ENCODE data around the gene PAFAH1B2.
"Not testable (repeated sequence)": the region's sequence is repeated elsewhere in the genome, so short reads cannot be mapped to it uniquely, and the experiment has no call there.

Gene PAFAH1B2, protein sequence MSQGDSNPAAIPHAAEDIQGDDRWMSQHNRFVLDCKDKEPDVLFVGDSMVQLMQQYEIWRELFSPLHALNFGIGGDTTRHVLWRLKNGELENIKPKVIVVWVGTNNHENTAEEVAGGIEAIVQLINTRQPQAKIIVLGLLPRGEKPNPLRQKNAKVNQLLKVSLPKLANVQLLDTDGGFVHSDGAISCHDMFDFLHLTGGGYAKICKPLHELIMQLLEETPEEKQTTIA

DNA sequence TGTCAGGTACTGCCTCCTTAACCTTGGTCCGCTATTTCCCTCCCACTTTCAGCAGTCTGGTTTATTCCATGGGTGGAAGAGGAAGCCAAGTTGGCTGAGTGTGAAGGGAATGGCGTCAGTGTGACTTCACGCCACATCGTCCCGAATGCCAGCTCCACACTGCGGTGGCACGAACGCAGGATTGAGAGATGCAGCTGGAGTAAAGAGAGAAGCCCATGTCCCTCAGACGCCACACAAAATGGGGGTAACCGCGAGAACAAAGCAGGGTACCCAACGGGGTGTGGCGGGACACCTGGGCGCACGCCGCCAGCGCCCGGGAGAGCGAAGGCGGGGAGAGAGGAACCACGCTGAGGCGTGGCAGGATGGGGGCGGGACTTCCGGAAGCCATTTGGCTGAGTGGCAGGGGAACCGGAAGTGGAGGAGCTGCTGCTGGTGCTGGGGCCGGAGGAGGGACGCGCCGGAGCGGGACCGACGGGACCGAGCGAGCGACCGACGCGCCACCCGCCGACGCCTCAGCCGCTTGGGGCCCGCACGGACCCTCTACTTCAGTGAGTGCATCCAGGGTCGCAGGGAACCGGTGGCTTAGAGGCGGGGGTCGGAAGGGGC lies at the start of gene PAFAH1B2:
Gene PAFAH1B2, plus strand, starts transcription at position 417 of the 606 bp plus-strand sequence. CDS start 8,161 bp downstream, outside the sequence.
- peak; percentile 91 to 97 (median 94) for DNase-seq (ENCODE audit: low read depth in 3 of 3)

DNA sequence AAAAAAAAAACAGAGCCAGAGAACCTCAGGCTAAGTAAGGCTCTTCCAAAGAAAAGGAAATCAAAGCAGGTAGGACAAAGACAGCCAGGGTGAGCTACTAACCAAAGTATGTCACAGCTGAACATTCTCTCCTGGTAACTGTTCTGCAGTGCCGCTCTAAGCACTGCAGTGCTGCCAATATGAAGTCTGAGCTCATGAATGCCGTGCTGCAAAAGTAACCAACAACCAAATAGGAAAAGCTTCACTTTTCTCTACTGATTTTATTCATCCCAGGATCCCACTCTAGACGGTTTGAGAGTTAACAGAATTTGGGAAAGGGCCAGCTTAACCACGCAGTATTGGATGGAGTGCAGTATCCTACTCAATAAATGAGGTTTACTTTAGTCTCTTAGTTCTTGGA lies 49.3 kb upstream of the PAFAH1B2 start:
- no peak for DNase-seq (ENCODE audit: low read depth in 3 of 3)

DNA sequence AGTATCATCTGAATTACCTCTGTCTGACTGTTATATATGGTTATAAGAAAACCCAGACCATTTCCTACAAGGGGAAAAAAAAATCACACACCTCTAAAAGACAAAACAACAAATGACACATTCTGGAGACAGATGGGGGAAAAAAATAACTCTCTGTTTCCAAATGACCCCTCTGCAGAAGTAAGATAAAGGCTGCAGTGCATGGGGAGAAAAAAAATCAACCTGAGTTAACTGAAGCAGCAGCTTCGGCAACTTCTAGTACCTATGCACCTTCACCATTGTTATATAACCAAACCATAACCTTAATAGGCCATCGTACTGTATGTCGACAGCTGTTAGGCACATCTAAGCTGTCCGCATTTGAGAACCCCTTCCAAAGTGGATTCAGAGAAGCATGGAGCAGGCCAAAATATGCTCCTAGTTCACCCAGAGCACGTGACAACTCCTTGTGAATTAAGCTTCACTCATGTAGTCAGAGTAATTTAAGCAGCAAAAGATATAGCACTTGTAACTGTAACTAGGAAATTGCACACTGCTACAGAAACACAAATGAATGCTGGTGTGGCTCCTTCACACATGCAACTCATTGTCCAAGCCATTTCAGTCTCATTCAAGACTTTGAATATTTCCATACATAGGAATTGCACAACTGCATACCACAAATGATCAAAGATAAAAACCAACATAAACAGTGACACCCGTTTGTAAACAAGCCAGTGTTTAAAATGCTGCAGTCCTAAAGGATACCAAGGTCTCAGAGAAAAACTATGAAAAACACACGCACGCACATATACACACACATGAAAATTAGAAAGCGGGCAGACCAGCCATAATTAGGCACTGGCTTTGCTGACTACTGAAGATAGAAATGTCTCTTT lies 48.6 kb upstream of the PAFAH1B2 start:
- no peak for DNase-seq (ENCODE audit: low read depth in 3 of 3)

DNA sequence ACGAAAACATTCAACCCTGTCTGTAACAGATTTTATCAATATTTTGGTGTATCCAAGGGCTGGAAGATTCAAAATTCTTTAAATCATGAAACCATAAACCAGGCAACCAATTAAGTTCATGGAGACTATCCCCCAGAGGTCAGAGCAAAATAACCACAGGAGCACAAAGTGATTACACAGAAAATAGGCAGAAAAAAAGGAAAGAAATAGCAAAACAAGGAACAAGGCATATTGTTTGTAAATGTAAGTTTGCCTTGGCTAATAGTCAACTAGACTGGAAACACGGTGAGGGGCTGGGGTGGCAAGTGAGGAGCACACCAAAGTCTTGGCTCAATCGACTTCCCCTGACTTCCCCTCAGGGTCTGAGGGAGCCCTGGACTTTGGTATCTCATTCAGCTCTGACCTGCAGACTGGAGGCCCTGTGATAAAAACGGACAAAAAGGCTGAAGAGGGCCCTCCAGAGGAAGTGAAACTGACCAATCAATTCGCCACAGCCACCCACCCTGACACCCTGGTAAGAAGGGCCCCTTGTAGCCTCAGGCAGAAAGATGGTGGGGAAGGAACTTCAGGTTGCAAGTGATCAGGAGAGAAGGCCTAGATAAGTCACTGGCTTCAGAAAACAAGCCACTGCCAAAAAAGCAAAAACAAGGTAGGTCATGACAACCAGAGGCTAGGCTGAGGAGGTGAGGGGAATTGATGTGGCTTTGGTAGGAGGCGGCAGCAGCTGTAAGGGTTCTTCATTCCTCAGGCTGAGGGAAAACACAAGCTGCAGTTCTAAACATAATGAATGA lies 47.7 kb upstream of the PAFAH1B2 start:
- no peak for DNase-seq (ENCODE audit: low read depth in 3 of 3)

DNA sequence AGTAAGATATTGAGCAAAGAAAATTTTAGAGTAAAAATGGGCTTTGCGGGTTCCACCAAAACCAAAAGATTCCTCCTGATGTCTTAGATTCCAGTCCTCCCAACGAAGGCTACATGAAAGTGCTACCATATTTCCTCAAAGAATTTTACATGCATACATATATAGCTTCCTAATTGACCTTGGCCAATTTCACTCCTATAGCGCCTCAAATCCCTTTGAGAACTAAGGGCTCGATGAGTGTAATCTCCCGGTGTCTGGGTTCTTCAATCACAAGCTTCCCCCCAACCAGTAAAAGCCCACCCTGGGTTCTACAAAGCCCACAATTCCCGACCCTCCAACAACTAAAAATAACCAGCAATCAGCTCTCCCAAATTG lies 47.1 kb upstream of the PAFAH1B2 start:
- no peak for DNase-seq (ENCODE audit: low read depth in 3 of 3)

DNA sequence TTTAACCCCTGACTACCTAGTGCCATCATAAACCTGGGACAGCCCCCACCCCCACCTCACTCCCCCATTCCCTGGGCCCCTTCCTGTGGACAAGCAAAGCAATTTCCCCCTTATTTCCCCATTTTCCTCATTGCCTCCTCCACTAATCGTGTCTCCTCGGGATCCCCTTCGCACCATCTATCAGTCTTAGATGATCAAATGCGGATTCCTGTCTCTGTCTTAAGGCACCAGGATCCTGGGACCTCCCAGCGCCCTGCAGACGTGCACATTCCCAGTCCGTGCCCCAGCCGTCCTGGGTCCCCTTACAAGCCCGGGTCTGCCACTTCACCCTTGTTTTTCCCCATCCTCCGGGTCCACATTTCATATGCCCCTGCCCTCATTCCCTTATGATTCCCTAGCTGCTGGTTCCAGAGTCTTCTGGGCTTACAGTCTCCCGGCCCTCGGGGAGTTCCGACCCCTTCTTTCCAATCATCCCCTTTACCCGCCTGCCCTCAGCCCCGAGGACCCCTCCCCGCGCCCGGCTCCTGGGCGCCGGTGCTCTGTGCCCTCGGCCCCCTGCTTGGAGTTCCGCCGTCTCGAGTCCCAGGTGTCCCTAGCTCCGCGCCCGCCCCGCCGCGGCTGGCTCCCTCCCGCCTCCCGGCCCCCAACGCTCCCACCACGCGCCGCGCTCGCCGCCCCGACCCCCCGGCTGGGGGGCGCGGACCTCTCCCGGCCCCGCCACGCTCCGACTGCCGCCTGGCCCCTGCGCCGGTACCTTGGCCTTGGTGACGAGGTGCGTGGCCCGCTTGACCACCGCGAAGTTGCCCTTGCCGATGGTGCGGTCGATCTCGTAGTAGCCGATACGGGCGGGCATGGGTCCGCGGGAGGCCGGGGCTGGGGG lies 46.5 kb upstream of the PAFAH1B2 start:
- DNase-seq (ENCODE audit: low read depth in 3 of 3): peak in 2 of 3 donors; percentile 18 to 33

DNA sequence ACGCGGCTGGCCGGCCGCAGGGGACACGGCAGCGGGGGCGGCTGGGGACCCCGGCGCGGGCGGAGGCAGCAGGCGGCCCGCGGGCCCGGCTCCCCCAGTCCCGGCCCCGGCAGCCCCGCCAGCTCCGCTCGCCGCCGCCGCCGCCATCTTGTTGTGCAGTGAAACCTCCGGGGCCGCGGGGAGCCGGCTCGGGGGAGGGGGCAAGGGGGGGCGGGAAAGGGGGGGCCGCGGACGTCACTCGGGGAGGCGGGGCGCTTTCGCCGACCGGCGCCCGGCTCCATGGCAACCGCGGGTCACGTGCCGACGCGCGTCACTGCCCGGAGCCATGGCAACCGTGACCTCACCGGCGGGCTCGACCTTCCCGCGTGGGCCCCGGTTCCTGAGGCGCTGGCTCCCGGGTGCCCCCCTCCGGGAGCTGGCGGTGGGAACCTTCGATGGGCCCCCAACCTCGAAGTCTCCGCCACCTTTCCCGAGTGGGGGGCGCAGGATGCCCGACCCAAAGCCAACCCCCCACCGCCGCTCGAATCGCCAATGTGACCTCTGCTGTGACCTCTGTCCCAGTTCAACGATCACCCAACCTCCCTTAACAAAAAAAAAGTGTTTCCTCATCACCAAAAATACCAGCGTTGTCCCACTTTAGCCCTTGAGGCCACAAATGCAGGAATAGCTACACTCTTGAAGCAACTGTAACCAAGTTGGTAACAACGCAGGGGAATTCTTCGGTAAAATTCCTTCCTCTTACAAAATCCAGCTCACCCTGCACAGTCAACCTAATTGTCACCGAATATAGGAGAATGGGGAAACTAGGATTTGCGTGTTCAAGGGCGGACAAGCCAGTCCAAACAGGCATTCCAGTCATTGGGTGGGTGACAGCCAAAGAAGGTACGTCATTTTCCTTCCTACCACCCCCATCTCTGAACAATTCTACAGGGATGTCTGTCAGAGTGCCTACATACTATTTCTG lies 45.5 kb upstream of the PAFAH1B2 start, which contains the start of gene SIK3:
Gene SIK3, minus strand, starts transcription at position 160 of the 964 bp plus-strand sequence. Its CDS starts 13 bp downstream, at position 147.
- peak; percentile 80 to 92 (median 85) for DNase-seq (ENCODE audit: low read depth in 3 of 3)

DNA sequence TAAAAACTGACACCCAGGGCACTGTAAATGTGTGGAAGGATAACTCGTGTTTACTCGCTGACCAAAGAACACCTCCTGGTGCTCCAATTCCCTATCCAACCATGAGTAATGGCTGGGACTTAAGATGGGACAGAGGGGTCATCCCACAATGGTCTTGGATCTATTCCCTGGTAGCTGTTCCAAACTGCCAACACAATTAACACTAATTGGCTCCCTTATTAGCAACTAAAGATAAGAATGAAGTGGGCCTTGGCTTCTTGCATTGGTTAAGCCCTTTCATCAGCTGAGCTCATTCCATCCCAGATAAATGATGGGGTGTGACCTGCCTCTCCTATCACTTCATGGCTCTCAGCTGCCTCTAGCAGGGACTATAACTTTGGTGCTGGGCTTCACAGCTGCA lies 44.4 kb upstream of the PAFAH1B2 start:
- DNase-seq (ENCODE audit: low read depth in 3 of 3): no peak

DNA sequence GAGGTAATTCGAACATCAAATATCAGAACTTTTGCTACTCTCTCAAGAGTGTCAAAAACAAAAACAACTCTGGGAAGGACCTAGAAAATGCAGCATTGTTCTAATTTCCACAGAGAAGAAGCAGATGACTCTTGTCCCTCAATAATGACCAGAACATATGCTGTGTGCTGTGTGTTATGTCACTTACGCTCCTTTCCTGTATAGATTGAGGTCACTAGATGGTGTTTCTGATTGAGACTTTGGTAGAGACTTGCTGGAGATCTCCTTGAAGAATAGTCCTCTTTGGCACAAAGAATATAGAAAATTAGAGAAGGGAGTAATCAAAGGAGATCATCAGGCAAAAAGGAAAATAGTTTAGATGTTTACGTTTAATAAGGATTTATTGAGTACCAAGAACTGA lies 43.5 kb upstream of the PAFAH1B2 start:
- DNase-seq (ENCODE audit: low read depth in 3 of 3): no peak

DNA sequence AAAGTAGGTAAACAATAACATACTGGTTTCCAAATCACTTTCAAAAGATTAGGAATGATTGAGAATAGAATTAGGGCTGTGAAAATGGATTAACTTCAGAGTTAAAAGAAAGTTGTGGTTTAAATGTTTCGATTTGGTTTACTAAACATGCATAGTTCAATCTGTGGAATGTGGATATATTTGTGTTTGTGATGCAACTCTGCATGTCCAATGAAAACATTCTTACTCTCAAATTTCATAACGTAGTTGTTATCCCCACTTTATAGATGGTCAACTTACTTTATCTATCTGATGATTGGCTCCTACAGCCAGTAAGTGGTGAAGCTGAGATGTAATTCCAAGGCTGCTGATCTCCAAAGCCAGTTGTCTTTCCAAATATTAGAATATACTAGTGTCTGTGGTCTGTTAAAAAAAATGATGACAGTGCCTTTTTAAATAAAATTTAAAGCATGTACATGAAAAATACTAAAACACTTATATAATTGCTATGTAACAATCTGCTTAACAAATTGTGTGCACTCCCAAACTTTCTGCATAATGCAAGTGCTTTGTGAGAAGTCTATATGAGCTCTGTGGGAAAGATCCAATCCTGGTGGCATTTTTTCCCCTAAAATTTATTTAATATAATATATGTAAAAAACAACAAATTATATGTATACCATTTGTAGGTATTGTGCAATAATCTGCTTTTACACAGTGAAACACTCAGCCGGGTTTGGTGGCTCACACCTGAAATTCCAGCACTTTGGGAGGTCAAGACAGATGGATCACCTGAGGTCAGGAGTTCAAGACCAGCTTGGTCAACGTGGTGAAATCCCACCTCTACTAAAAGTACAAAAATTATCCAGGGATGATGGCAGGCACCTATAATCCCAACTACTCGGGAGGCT lies 36.1 kb upstream of the PAFAH1B2 start:
- no peak for DNase-seq (ENCODE audit: low read depth in 3 of 3)

DNA sequence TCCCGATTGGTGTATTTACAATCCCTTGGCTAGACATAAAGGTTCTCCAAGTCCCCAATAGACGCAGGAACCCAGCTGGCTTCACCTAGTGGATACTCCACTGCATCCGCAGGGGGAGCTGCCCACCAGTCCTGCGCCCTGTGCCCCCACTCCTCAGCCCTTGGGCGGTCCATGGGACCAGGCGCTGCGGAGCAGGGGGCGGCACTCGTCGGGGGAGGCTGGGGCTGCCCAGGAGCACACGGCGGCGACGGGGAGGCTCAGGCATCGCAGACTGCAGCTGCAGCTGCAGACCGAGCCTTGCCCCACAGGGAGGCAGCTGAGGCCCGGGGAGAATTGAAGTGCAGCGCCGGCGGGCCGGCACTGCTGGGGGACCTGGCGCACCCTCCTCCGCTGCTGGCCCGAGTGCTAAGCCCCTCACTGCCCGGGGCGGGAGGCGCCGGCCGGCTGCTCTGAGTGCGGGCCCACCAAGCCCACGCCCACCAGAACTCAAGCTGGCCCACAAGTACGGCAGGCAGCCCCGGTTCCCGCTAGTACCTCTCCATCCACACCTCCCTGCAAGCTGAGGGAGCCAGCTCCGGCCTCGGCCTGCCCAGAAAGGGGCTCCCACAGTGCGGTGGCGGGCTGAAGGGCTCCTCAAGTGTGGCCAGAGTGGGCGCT lies 33.7 kb upstream of the PAFAH1B2 start:
- no peak for DNase-seq (ENCODE audit: low read depth in 3 of 3)

DNA sequence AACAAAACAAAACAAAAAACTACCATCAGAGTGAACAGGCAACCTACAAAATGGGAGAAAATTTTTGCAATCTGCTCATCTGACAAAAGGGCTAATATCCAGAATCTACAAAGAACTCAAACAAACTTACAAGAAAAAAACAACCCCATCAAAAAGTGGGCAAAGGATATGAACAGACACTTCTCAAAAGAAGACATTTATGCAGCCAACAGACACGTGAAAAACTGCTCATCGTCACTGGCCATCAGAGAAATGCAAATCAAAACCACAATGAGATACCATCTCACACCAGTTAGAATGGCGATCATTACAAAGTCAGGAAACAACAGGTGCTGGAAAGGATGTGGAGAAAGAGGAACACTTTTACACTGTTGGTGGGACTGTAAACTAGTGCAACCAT lies 31.6 kb upstream of the PAFAH1B2 start:
- DNase-seq (ENCODE audit: low read depth in 3 of 3): not testable (repeated sequence)

DNA sequence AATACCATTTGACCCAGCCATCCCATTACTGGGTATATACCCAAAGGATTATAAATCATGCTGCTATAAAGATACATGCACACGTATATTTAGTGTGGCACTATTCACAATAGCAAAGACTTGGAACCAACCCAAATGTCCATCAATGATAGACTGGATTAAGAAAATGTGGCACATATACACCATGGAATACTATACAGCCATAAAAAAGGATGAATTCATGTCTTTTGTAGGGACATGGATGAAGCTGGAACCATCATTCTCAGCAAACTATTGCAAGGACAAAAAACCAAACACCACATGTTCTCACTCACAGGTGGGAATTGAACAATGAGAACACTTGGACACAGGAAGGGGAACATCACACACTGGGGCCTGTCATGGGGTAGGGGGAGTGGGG lies 31.1 kb upstream of the PAFAH1B2 start:
- not testable (repeated sequence) for DNase-seq (ENCODE audit: low read depth in 3 of 3)

DNA sequence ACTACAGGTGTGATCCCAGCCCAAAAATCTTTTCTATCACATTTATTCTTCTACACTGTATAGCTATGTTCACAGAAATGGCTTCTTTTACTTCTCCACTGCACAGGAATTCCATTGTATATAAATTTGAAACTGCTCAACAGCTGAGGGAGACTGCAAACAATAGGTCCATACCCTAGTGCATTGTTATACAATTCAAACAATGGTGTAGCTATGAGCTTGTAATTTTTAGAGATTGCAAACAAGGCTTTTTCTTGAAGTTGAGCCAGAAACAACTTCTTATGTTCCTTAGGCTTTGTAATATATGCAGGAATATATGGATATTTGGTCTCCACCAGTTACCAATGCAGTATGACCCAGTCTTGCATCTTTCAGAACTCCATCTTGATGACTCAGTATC lies 26.4 kb upstream of the PAFAH1B2 start:
- DNase-seq (ENCODE audit: low read depth in 3 of 3): no peak

DNA sequence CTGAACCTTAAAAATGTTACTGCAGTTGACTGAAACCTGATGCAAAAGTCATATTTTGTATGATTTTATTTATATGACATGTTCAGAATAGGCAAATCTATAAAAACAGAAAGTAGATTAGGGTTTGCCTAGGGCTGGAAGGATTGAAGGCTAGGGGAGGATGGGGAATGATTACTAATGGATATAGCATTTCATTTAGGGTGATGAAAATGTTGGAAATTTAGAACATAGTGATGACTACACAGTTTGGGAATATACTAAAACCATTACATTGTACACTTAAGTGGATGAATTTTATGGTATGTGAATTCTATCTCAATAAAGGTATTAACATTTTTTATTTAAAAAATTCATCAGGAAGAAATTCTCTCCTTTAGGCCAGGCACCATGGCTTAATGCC lies 22.9 kb upstream of the PAFAH1B2 start:
- no peak for DNase-seq (ENCODE audit: low read depth in 3 of 3)

DNA sequence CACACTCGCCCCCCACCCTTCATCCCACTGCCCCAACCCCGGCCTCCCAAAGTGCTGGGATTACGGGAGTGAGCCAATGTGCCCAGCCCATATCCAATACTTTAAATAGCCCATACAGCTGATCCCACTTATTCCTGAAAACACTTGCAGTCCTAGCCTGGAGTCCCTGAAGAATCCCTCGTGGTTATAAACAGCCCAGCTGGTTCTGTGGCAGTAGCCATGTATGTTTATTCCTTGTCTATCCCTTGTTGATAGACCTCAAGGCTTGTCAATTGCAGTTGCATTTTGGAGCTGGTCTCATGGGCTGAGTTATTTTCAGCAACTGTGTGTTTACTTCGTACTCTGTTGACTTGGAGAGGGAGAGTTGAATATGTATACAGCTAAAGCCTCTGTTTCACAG lies 21.5 kb upstream of the PAFAH1B2 start:
- no peak for DNase-seq (ENCODE audit: low read depth in 3 of 3)

DNA sequence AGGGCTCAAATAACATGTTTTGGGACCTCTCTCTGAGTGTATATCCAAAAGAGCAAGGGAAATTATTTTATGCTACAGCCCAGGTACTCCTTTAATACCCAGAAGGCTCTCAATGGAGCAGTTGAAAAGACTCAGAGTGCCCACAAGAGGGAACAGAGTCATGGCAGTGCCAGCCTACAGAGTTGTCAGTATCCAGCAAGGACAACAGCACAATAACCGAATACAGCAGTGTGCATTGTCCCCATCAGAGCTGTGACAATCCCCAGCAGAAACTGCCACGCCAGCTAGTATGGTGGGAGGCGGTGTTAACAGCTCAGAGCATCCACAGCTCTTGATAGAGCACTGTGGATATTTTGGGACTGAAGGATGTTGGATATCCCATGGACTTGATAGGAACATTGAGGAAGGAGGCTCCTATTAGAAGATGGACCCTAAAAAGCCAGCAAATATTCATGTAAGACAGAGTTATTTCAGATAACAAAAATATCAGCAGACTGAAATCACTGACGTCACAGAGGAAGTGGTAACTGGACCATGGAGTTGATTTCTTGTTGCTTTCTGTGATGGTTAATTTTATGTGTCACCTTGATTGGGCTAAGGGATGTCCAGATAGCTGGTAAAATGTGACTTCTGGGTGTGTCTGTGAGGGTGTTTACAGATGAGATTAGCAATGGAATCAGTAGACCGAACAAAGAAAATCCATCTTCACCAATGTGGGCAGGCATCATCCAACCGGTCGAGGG lies 17.7 kb upstream of the PAFAH1B2 start:
- DNase-seq (ENCODE audit: low read depth in 3 of 3): no peak

Measured in stimulated activated CD4-positive, alpha-beta T cell treated with anti-CD3 and anti-CD28 coated beads, TNF-alpha, amount 100 ng/mL, for 48 hours (primary cell).